IMR-90 (cell line): ENCODE results near the gene ITPK1. TPM values are rescaled to one million over a fixed set of nuclear protein-coding genes. Genes with fewer than 3 reads are reported as not detected.

Experiments
- ATAC-seq: fragments of 200-7000 bp; cut with Tn5 transposase; 2 replicates; pipeline ENCODE4 v1.9.1; 2020; ENCODE audit warnings: low read depth, mild to moderate bottlenecking, moderate library complexity
- BruUV-seq: library from RNA; stranded (reverse); fragments of 400-500 nt; replicated peaks from 2 replicates; lab custom pipeline; 2021; lab: Mats Ljungman, UMichigan
- CTCF ChIA-PET: fragments of 300-600 bp; formaldehyde crosslinking; extraction: SDS; loops from one replicate; lab custom pipeline; 2021; ENCODE audit warnings: antibody characterized with exemption; lab: Yijun Ruan, JAX
- POLR2A ChIA-PET: fragments of 300-600 bp; sonication (Branson Sonifier 250); formaldehyde crosslinking; loops from one replicate; lab custom pipeline; 2022; ENCODE audit warnings: antibody characterized with exemption; ENCODE audit not compliant: unreplicated experiment; lab: Charles Lee
- DNase-seq: peaks from one replicate; pipeline ENCODE4 v3.0.0; 2013
- H2AFZ ChIP-seq: replicated peaks from 2 replicates; pipeline ENCODE3; 2013; ENCODE audit warnings: low read length, mild to moderate bottlenecking; ENCODE audit not compliant: poor library complexity
- H2AK5ac ChIP-seq: 2 replicates; pipeline ENCODE4 v1.6.1; 2013; ENCODE audit warnings: low read depth, low read length, inconsistent platforms
- H2AK9ac ChIP-seq: replicated peaks from 2 replicates; pipeline ENCODE3; 2013; ENCODE audit warnings: mild to moderate bottlenecking, low read depth, low read length, moderate library complexity; ENCODE audit not compliant: poor library complexity
- H2BK120ac ChIP-seq: 2 replicates; pipeline ENCODE4 v1.6.1; 2013; ENCODE audit warnings: low read depth, low read length, inconsistent platforms
- H2BK15ac ChIP-seq: 3 replicates; pipeline ENCODE4 v1.6.1; 2013; ENCODE audit warnings: low read depth, low read length, inconsistent platforms
- H2BK20ac ChIP-seq: 2 replicates; pipeline ENCODE4 v1.6.1; 2013; ENCODE audit warnings: low read depth, mild to moderate bottlenecking, inconsistent platforms, low read length, moderate library complexity
- H2BK5ac ChIP-seq: 2 replicates; pipeline ENCODE4 v1.6.1; 2013; ENCODE audit warnings: mild to moderate bottlenecking, low read depth, low read length, inconsistent platforms; ENCODE audit not compliant: poor library complexity, severe bottlenecking
- H3K14ac ChIP-seq: replicated peaks from 2 replicates; pipeline ENCODE4 v1.6.1; 2013; ENCODE audit warnings: low read depth, low read length, inconsistent platforms
- H3K18ac ChIP-seq: 2 replicates; pipeline ENCODE4 v1.6.1; 2013; ENCODE audit warnings: low read depth, low read length, control low read depth
- H3K23ac ChIP-seq: 2 replicates; pipeline ENCODE4 v1.6.1; 2013; ENCODE audit warnings: low read depth, low read length, inconsistent platforms
- H3K27ac ChIP-seq: 2 replicates; pipeline ENCODE4 v1.5.1; 2013; ENCODE audit warnings: mild to moderate bottlenecking, control low read depth, low read length; ENCODE audit not compliant: insufficient read depth
- H3K27me3 ChIP-seq: 2 replicates; pipeline ENCODE4 v1.6.1; 2013; ENCODE audit warnings: low read length; ENCODE audit not compliant: control insufficient read depth, insufficient read depth
- H3K36me3 ChIP-seq: 2 replicates; pipeline ENCODE4 v1.6.1; 2013; ENCODE audit warnings: low read length, mixed read lengths; ENCODE audit not compliant: control insufficient read depth, insufficient read depth
- H3K4ac ChIP-seq: 2 replicates; pipeline ENCODE4 v1.6.1; 2013; ENCODE audit warnings: low read depth, low read length, inconsistent platforms
- H3K4me1 ChIP-seq: 2 replicates; pipeline ENCODE4 v1.6.1; 2013; ENCODE audit warnings: low read length, mixed read lengths; ENCODE audit not compliant: control insufficient read depth, insufficient read depth
- H3K4me2 ChIP-seq: 2 replicates; pipeline ENCODE4 v1.6.1; 2013; ENCODE audit warnings: low read depth, mild to moderate bottlenecking, control low read depth, low read length, moderate library complexity
- H3K4me3 ChIP-seq: 2 replicates; pipeline ENCODE4 v1.5.1; 2013; ENCODE audit warnings: low read depth, mild to moderate bottlenecking, control low read depth, low read length, moderate library complexity; ENCODE audit not compliant: insufficient read depth
- H3K56ac ChIP-seq: 2 replicates; pipeline ENCODE4 v1.6.1; 2013; ENCODE audit warnings: low read length, inconsistent platforms; ENCODE audit not compliant: insufficient read depth; ENCODE audit errors: extremely low read depth
- H3K79me1 ChIP-seq, 2 experiments: 2 replicates each; pipeline ENCODE4 v1.6.1; 2013; ENCODE audit warnings: low read length in 2 of 2, inconsistent platforms in 1 of 2, low read depth in 1 of 2
- H3K9ac ChIP-seq: 2 replicates; pipeline ENCODE4 v1.6.1; 2013; ENCODE audit warnings: low read depth, low read length, control low read depth
- H3K9me1 ChIP-seq: 2 replicates; pipeline ENCODE4 v1.6.1; 2013; ENCODE audit warnings: low read length, inconsistent platforms; ENCODE audit not compliant: insufficient read depth
- H3K9me3 ChIP-seq: 2 replicates; pipeline ENCODE4 v1.6.1; 2013; ENCODE audit warnings: low read length; ENCODE audit not compliant: control insufficient read depth, insufficient read depth
- H4K20me1 ChIP-seq: 2 replicates; pipeline ENCODE4 v1.6.1; 2013; ENCODE audit warnings: low read length, inconsistent platforms; ENCODE audit not compliant: insufficient read depth
- H4K5ac ChIP-seq: 2 replicates; pipeline ENCODE4 v1.6.1; 2013; ENCODE audit warnings: mild to moderate bottlenecking, low read depth, low read length, control low read depth
- H4K8ac ChIP-seq, 2 experiments: 2 replicates each; pipeline ENCODE4 v1.6.1; 2013; ENCODE audit warnings: low read depth in 2 of 2, low read length in 2 of 2, control low read depth in 1 of 2, inconsistent platforms in 1 of 2
- H4K91ac ChIP-seq: 2 replicates; pipeline ENCODE4 v1.6.1; 2013; ENCODE audit warnings: low read depth, low read length, inconsistent platforms; ENCODE audit not compliant: insufficient read depth
- BHLHE40 ChIP-seq: fragments of 150-350 bp; IDR thresholded peaks from 2 replicates; pipeline ENCODE4 v1.6.1; 2016; ENCODE audit warnings: mild to moderate bottlenecking, low read depth, low read length
- CEBPB ChIP-seq: IDR thresholded peaks from 2 replicates; pipeline ENCODE4 v1.6.1; 2012; ENCODE audit warnings: low read depth, low read length, improper control_type of control experiment
- CHD1 ChIP-seq: IDR thresholded peaks from 2 replicates; pipeline ENCODE4 v1.6.1; 2012; ENCODE audit warnings: low read depth, low read length, improper control_type of control experiment
- FOS ChIP-seq: fragments of 150-350 bp; IDR thresholded peaks from 2 replicates; pipeline ENCODE4 v1.6.1; 2016; ENCODE audit warnings: low read depth, low read length
- MAFK ChIP-seq: IDR thresholded peaks from 2 replicates; pipeline ENCODE4 v1.6.1; 2012; ENCODE audit warnings: low read depth, low read length, improper control_type of control experiment
- MAZ ChIP-seq: IDR thresholded peaks from 2 replicates; pipeline ENCODE4 v1.6.1; 2012; ENCODE audit warnings: low read depth, mild to moderate bottlenecking, low read length, improper control_type of control experiment, moderate library complexity, borderline replicate concordance
- MXI1 ChIP-seq: IDR thresholded peaks from 2 replicates; pipeline ENCODE4 v1.6.1; 2012; ENCODE audit warnings: low read depth, mild to moderate bottlenecking, low read length, moderate library complexity, borderline replicate concordance
- NFE2L2 ChIP-seq: fragments of 150-350 bp; IDR thresholded peaks from 2 replicates; pipeline ENCODE4 v1.6.1; 2016; ENCODE audit warnings: low read depth, mild to moderate bottlenecking, low read length
- POLR2A ChIP-seq: IDR thresholded peaks from 2 replicates; pipeline ENCODE4 v1.6.1; 2012; ENCODE audit warnings: mild to moderate bottlenecking, low read depth, low read length
- RAD21 ChIP-seq: IDR thresholded peaks from 2 replicates; pipeline ENCODE4 v1.6.1; 2012; ENCODE audit warnings: low read length, improper control_type of control experiment
- RCOR1 ChIP-seq: IDR thresholded peaks from 2 replicates; pipeline ENCODE4 v1.6.1; 2012; ENCODE audit warnings: mild to moderate bottlenecking, low read length, improper control_type of control experiment; ENCODE audit not compliant: insufficient replicate concordance
- RFX5 ChIP-seq: IDR thresholded peaks from 2 replicates; pipeline ENCODE4 v1.8.0; 2012; ENCODE audit warnings: low read depth, mild to moderate bottlenecking, low read length, moderate library complexity
- SMC3 ChIP-seq: fragments of 150-350 bp; IDR thresholded peaks from 2 replicates; pipeline ENCODE4 v1.6.1; 2016; ENCODE audit warnings: low read depth, mild to moderate bottlenecking, antibody characterized with exemption, low read length, moderate library complexity
- WGBS, 2 experiments: methylation state at CpG; one replicate each; pipeline versions ENCODE4 v1.1.5 to v1.1.7; 2013; ENCODE audit warnings: missing lambda C conversion rate in 2 of 2; ENCODE audit not compliant: insufficient read length in 1 of 2; ENCODE audit errors: extremely low coverage in 2 of 2; 5-methylcytosine and 5-hydroxymethylcytosine counted together
- dilution Hi-C: fragments of 300-500 bp; cut with HindIII; formaldehyde crosslinking; loops from one replicate; pipeline ENCODE4 v1.14.3; 2018; ENCODE audit warnings: low sequenced_read_pairs; ENCODE audit not compliant: unreplicated experiment
- in situ Hi-C: fragments of 300-500 bp; cut with MboI; formaldehyde crosslinking; loops from 3 replicates; pipeline ENCODE4 v1.14.3; 2019; ENCODE audit warnings: low sequenced_read_pairs, inconsistent platforms, mixed read lengths
- intact Hi-C: fragments of 100-400 bp; cut with micrococcal nuclease; formaldehyde crosslinking; loops from 2 replicates; pipeline ENCODE4 v1.10.0; 2022
- polyA plus RNA-seq, 3 experiments: library from polyadenylated mRNA; depleted of rRNA; stranded (reverse); fragments of >200 nt; gene quantifications; 2 replicates each; pipeline ENCODE4 v1.2.3, GENCODE V29; 2012; ENCODE audit warnings: low replicate concordance in 1 of 3
- total RNA-seq: library from RNA; depleted of rRNA; stranded (reverse); fragments of >200 nt; gene quantifications from 2 replicates; pipeline ENCODE4 v1.2.3, GENCODE V29; 2012
- TF ChIP-seq, protein P1 (sequence below): conservative IDR thresholded peaks from 2 replicates; pipeline ENCODE4 v1.5.1; 2012; ENCODE audit warnings: mild to moderate bottlenecking, low read depth, low read length, improper control_type of control experiment
- TF ChIP-seq, protein P2 (sequence below): fragments of 150-350 bp; IDR thresholded peaks from 2 replicates; pipeline ENCODE4 v1.6.1; 2017; ENCODE audit warnings: mild to moderate bottlenecking, antibody characterized with exemption, low read length, low read depth
- TF ChIP-seq, protein P3 (sequence below): fragments of 150-350 bp; IDR thresholded peaks from 2 replicates; pipeline ENCODE4 v1.6.1; 2016; ENCODE audit warnings: low read depth, mild to moderate bottlenecking, low read length, moderate library complexity, borderline replicate concordance

Gene ITPK1
- total and polyA plus RNA-seq, 2 of the 4 experiments (the other 2 are of a cell fraction), result 21.7 to 26.9 TPM

DNA sequence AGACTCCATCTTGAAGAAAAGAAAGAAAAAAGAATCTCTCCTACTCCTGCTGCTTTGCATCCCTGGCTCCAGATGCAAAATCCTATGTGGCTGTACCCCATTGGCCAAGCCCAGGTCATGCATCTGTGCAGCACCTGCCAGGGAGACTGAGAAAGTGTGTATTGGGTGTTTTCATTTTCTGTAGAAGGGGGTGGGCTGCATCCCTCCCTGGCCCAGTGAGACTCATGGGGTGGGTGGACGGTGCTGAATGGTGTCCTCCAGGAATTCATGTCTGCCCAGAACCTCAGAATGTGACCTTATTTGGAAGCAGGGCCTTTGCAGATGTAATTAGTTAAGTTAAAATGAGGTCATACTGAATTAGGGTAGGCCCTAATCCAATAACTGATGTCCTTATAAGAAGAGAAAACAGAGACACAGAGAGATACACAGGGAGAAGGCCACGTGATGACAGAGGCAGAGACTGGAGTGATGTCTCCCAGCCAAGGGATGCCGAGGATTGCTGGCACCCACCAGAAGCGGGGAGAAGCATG lies 45.8 kb upstream of the ITPK1 start:
- H3K14ac ChIP-seq, result no peak overlapping the region

More for the DNA sequence above, 45.8 kb upstream of the ITPK1 start:
- Histone ChIP-seq H2BK15ac (no peak overlapping the region), H3K4me3 (no peak overlapping the region), H4K20me1 (no peaks in the 10 kb centered on the region), H2AFZ (no peak overlapping the region), H3K23ac (no peak overlapping the region), H2AK9ac (no peak overlapping the region), H3K9me3 (no peaks in the 10 kb centered on the region), H2BK5ac (no peak overlapping the region), H3K4ac (no peak overlapping the region), H4K91ac (no peak overlapping the region), H3K79me1 (no peaks in the 10 kb centered on the region), H2BK120ac (no peak overlapping the region), H3K56ac (no peak overlapping the region), H2BK20ac (no peak overlapping the region), H3K9ac (no peak overlapping the region), H3K9me1 (no peaks in the 10 kb centered on the region), H3K4me1 (no peaks in the 10 kb centered on the region), H3K18ac (no peak overlapping the region), H4K8ac (no peak overlapping the region), H3K36me3 (no peaks in the 10 kb centered on the region), H3K27me3 (peaks cover 2% of the 10 kb centered on the region; the same call in 1 of the 2 replicates), H3K4me2 (no peak overlapping the region), H4K5ac (no peak overlapping the region), H3K27ac (no peak overlapping the region), H2AK5ac (no peak overlapping the region)
- ChIA-PET POLR2A (no interaction called here), CTCF (no interaction called here)
- intact Hi-C loops, result no loop called here
- DNase-seq (no peak), ATAC-seq (no peak)
- TF ChIP-seq, protein P1, sequence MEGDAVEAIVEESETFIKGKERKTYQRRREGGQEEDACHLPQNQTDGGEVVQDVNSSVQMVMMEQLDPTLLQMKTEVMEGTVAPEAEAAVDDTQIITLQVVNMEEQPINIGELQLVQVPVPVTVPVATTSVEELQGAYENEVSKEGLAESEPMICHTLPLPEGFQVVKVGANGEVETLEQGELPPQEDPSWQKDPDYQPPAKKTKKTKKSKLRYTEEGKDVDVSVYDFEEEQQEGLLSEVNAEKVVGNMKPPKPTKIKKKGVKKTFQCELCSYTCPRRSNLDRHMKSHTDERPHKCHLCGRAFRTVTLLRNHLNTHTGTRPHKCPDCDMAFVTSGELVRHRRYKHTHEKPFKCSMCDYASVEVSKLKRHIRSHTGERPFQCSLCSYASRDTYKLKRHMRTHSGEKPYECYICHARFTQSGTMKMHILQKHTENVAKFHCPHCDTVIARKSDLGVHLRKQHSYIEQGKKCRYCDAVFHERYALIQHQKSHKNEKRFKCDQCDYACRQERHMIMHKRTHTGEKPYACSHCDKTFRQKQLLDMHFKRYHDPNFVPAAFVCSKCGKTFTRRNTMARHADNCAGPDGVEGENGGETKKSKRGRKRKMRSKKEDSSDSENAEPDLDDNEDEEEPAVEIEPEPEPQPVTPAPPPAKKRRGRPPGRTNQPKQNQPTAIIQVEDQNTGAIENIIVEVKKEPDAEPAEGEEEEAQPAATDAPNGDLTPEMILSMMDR, result no peak
- TF ChIP-seq FOS (no peak), RFX5 (no peak), CHD1 (no peak), POLR2A (no peak), MXI1 (no peak), RAD21 (no peak), BHLHE40 (no peak), CEBPB (no peak), RCOR1 (no peak), MAFK (no peak), MAZ (no peak), SMC3 (no peak), NFE2L2 (no peak)
- TF ChIP-seq, protein P2, sequence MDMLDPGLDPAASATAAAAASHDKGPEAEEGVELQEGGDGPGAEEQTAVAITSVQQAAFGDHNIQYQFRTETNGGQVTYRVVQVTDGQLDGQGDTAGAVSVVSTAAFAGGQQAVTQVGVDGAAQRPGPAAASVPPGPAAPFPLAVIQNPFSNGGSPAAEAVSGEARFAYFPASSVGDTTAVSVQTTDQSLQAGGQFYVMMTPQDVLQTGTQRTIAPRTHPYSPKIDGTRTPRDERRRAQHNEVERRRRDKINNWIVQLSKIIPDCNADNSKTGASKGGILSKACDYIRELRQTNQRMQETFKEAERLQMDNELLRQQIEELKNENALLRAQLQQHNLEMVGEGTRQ, result no peak
- TF ChIP-seq, protein P3, sequence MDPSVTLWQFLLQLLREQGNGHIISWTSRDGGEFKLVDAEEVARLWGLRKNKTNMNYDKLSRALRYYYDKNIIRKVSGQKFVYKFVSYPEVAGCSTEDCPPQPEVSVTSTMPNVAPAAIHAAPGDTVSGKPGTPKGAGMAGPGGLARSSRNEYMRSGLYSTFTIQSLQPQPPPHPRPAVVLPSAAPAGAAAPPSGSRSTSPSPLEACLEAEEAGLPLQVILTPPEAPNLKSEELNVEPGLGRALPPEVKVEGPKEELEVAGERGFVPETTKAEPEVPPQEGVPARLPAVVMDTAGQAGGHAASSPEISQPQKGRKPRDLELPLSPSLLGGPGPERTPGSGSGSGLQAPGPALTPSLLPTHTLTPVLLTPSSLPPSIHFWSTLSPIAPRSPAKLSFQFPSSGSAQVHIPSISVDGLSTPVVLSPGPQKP, result no peak
- no CpG with 5 or more reads among the region's 4 CpGs for WGBS, 2 experiments
- in situ Hi-C loops, result no loop called here
- BruUV-seq, result no TSS peak
- dilution Hi-C loops, result no loop called here
